ENCODE results near the gene SNTG2.
"Not testable (repeated sequence)": the region's sequence is repeated elsewhere in the genome, so short reads cannot be mapped to it uniquely, and the experiment has no call there.

The SNTG2 gene

GRCh38 chr2:1341404-1342120 lies 390.9 kb downstream of the SNTG2 start:
- DNase-seq, result no peak

DNA sequence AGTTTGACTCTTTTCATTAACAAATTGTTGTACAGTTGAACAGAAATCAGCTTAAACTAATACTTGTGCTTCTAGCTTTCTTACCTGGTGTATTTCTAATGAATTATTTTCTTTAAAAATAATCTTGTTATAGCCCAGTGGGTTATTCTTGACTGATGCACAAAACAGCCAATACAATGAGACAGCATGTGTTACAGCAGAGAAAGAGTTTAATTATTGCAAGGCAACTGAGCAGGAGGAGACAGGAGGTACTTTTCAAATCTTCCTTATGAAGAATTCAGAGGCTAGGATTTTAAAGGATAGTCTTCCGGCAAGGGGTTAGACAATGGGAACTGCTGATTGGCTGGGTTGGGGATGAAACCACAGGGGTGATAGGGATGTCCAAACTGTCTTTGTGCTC lies 398.1 kb downstream of the SNTG2 start:
- no peak for DNase-seq

GRCh38 chr2:1350111-1350510 lies 399.5 kb downstream of the SNTG2 start:
- DNase-seq, result peak in 1 of 2 experiments; percentile 0

DNA sequence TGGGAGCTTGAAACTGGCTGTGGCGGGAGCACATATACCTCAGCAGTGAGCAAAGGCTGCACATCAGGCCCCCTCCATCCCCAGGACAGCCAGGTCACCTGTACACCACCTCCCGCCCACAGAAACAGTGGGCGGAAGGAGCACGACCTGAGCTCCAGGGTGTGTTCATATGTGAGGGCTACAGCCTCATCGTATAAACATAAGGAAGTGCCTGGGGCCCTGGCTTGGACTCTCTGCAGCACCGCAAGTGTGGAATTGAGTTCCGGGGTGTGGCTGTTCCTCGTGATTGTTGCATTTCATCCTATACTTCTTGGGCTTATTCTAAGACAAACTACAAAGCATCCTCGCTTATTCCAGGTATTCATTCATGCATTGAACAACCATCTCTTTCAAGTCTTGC lies 402.5 kb downstream of the SNTG2 start:
- no peak for DNase-seq

DNA sequence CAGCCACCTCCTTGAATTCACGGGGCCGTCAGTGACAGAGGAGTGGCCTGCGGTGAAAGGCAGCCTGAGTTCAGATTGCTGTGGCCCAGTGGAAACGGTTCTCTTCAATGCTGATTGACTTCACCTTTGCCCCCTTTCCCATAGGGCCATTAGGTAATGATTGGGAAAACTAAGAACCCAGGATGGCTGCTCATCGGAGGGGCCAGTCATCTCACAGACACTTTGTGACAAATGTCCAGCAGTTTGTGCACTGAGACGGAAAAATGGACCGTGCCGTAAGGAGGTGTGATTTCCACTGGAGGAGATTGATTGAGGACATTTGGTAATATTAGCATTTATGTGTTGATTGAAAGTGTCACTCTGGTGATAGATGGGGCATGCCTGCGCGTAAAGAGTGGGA lies 402.9 kb downstream of the SNTG2 start:
- DNase-seq, result no peak

DNA sequence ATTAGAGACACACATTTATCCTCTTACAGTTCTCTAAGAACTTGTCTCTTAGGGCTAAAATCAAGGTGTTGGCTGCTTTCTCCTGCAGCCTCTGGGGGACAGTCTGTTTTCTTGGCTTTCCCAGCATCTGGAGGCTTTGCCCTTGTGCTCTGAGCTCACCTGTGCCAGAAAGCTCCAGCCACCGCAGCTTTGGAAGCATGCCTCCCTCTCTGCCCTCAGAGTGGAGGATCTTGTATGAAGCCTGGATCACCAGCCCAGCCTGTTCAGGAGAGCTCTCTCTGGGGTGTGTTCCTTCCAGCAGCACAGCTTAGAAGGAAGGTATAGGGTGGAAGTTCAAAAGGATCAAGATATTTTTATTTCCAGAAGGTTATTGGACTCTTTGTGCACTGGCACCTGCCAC lies 409.5 kb downstream of the SNTG2 start:
- no peak for DNase-seq

GRCh38 chr2:1360557-1361250 lies 410.1 kb downstream of the SNTG2 start:
- DNase-seq, result no peak

GRCh38 chr2:1363367-1363766 lies 412.7 kb downstream of the SNTG2 start:
- no peak for DNase-seq

- DNase-seq, result no peak
Measured at GRCh38 chr2:1366546-1367134, 416.0 kb downstream of the SNTG2 start.

GRCh38 chr2:1367601-1368000 lies 417.0 kb downstream of the SNTG2 start:
- DNase-seq, result no peak

- no peak for DNase-seq
Measured at GRCh38 chr2:1369905-1370304, 419.3 kb downstream of the SNTG2 start.

DNA sequence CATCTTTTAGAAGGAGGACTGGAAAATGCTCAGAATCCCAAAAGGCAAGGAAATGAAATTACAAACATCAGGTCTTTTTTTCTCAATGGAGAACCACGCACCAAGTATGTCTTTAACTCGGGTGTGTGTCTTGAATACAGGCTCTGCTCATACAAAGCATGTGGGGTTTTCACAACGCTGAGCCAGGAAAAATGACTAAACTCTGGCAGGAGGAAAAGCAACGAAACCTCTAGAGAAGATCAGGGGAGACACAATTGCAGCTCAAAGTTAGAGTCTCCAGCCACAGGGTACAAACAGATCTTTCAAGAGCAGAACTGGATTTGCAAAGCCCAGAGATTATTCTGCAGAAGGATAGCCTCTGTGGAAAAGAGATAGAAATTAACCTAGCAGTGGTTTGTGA lies 419.8 kb downstream of the SNTG2 start:
- DNase-seq, result no peak

- DNase-seq, result no peak
Measured at GRCh38 chr2:1371082-1371481, 420.4 kb downstream of the SNTG2 start.

GRCh38 chr2:1373830-1374229 lies 423.2 kb downstream of the SNTG2 start:
- no peak for DNase-seq

- DNase-seq, result no peak
Measured at GRCh38 chr2:1374287-1374686, 423.6 kb downstream of the SNTG2 start.

DNA sequence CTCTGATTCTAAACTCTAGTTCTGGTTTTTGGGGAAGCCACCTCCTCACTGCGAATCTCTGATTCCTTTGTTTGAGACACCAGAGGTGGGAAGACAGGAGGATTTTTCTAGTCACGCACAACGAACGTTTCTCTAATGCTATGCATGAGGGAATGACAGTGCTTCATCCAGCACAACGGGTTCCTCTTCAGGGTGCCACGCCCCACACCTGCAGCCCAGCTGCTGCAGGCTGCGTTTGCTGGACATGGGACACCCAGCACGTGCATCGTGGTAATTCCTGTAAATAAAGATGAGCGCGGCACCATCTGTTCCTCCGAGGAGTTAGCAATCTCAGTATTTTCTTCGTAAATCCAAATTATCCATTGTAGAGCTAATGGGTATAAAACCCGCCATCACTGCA lies 425.1 kb downstream of the SNTG2 start:
- no peak for DNase-seq

DNA sequence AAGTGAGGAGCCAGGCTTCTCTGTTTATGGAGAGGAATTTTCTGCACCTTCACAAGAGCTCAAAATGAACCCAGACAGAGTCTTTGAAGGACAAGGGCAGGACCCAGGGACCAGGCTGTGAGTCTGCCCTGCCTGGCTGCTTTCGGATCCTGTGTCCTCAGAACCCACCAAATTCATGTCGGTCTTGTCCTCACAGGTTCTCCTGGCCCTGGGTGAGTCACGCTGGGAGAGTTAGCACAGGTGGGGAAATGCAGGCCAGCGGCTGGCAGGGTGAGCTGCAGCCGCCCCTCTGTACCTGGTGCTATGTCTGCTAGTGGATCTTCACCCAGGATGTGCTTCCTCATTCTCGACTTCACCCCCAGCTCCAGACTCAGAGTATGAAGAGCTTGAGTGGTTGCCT lies 426.8 kb downstream of the SNTG2 start:
- DNase-seq, result no peak

GRCh38 chr2:1378456-1379150 lies 428.0 kb downstream of the SNTG2 start:
- DNase-seq, result no peak

DNA sequence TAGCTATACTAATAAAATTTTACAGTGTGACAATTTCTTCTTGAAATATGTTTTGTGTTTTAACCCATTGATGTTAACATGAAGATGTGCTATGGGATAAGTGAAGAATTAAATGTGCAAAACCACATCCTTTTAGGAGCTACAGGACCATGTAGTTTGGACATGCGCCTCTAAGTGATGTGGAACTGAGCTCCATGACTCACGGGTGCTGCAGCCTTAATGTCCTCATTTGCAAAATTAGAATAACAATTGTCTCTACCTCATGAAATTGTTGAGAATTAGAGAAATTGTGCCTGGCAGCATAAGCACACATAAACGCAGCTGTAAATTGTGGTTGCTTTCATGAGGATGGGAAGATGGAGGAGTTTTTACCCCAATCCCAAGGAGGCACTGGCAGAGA lies 431.0 kb downstream of the SNTG2 start:
- DNase-seq, result no peak

DNA sequence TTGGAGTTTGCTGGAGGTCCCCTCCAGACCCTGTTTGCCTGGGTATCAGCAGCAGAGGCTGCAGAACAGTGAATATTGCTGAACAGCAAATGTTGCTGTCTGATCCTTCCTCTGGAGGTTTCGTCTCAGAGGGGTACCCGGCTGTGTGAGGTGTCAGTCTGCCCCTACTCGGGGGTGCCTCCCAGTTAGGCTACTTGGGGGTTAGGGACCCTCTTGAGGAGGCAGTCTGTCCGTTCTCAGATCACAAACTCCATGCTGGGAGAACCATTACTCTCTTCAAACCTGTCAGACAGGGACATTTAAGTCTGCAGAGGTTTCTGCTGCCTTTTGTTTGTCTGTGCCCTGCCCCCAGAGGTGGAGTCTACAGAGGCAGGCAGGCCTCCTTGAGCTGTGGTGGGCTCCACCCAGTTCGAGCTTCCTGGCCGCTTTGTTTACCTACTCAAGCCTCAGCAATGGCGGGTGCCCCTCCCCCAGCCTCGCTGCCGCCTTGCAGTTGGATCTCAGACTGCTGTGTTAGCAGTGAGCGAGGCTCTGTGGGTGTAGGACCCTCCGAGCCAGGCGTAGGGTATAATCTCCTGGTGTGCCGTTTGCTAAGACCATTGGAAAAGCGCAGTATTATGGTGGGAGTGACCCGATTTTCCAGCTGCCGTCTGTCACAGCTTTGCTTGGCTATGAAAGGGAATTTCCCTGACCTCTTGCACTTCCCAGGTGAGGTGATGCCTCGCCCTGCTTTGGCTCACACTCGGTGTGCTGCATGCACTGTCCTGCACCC lies 437.5 kb downstream of the SNTG2 start:
- DNase-seq, result not testable (repeated sequence)

DNA sequence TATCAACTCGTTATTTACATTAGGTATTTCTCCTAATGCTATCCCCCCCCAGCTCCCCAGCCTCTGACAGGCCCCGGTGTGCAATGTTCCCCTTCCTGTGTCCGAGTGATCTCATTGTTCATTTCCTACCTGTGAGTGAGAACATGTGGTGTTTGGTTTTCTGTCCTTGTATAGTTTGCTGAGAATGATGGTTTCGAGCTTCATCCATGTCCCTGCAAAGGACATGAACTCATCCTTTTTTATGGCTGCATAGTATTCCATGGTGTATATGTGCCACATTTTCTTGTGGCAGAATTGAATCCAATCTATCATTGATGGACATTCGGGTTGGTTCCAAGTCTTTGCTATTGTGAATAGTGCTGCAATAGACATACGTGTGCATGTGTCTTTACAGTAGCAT lies 439.5 kb downstream of the SNTG2 start:
- not testable (repeated sequence) for DNase-seq

- DNase-seq, result no peak
Measured at GRCh38 chr2:1393321-1393720, 442.7 kb downstream of the SNTG2 start.

All from AML-193 (cell line).